MCF 10A (cell line): ENCODE measurements around the gene VAT1L. TPM values are rescaled to one million over a fixed set of nuclear protein-coding genes. Genes with fewer than 3 reads are reported as not detected.

ENCODE experiments used
- BruUV-seq: library from RNA; stranded (reverse); fragments of 400-500 nt; replicated peaks from 2 replicates; lab custom pipeline; 2021; lab: Mats Ljungman, UMichigan
- CTCF ChIA-PET: fragments of 300-600 bp; sonication (Branson Sonifier 250); formaldehyde crosslinking; extraction: SDS; loops from one replicate; lab custom pipeline; 2021; ENCODE audit warnings: antibody characterized with exemption, inconsistent platforms; lab: Yijun Ruan, JAX
- POLR2A ChIA-PET: fragments of 300-600, 350-650 bp; sonication (Branson Sonifier 250); formaldehyde crosslinking; extraction: SDS; loops from one replicate; lab custom pipeline; 2020; ENCODE audit warnings: antibody characterized with exemption, inconsistent platforms; lab: Yijun Ruan, JAX
- DNase-seq: peaks from one replicate; pipeline ENCODE4 v3.0.0-alpha.2; 2018; ENCODE audit not compliant: unreplicated experiment
- H3K27ac Mint-ChIP-seq: one replicate; pipeline ENCODE4 v1.8.0; 2022; ENCODE audit warnings: mild to moderate bottlenecking, low read depth, mixed read lengths; ENCODE audit not compliant: unreplicated experiment
- H3K27me3 Mint-ChIP-seq: one replicate; pipeline ENCODE4 v1.8.0; 2022; ENCODE audit warnings: mixed read lengths; ENCODE audit not compliant: insufficient read depth, unreplicated experiment
- H3K36me3 Mint-ChIP-seq: one replicate; pipeline ENCODE4 v1.8.0; 2022; ENCODE audit warnings: mild to moderate bottlenecking, moderate library complexity, mixed read lengths; ENCODE audit not compliant: insufficient read depth, unreplicated experiment
- H3K4me1 Mint-ChIP-seq: one replicate; pipeline ENCODE4 v1.8.0; 2022; ENCODE audit warnings: mixed read lengths; ENCODE audit not compliant: insufficient read depth, unreplicated experiment
- H3K4me3 Mint-ChIP-seq: one replicate; pipeline ENCODE4 v1.8.0; 2022; ENCODE audit warnings: mild to moderate bottlenecking, moderate library complexity, mixed read lengths; ENCODE audit not compliant: unreplicated experiment
- H3K9me3 Mint-ChIP-seq: one replicate; pipeline ENCODE4 v1.8.0; 2022; ENCODE audit warnings: mixed read lengths; ENCODE audit not compliant: unreplicated experiment
- intact Hi-C: fragments of 100-400 bp; cut with micrococcal nuclease; formaldehyde crosslinking; loops from 2 replicates; pipeline ENCODE4 v1.14.1; 2022
- total RNA-seq: library from RNA; stranded (reverse); gene quantifications from 2 replicates; pipeline ENCODE4 v1.2.3, GENCODE V29; 2022
- TF ChIP-seq, protein P1 (sequence below): fragments of 200-600 bp; IDR thresholded peaks from one replicate; pipeline ENCODE4 v1.8.0; 2022; ENCODE audit warnings: antibody characterized with exemption, mild to moderate bottlenecking; ENCODE audit not compliant: unreplicated experiment

The VAT1L gene
- total RNA-seq, 1 experiment from 2014 or later: 1.1 TPM

- POLR2A ChIA-PET: no interaction called here
- CTCF ChIA-PET: no interaction called here
- no peaks in the 10 kb centered on the region for H3K4me1 Mint-ChIP-seq
- DNase-seq: no peak
- BruUV-seq: no TSS peak
- H3K4me3 Mint-ChIP-seq: no peak overlapping the region
- intact Hi-C loops: loop anchor here (2.0 kb wide), 1 partner anchor 368 kb away; no protein-coding TSS in a partner anchor
- no peaks in the 10 kb centered on the region for H3K36me3 Mint-ChIP-seq
- TF ChIP-seq, protein P1, sequence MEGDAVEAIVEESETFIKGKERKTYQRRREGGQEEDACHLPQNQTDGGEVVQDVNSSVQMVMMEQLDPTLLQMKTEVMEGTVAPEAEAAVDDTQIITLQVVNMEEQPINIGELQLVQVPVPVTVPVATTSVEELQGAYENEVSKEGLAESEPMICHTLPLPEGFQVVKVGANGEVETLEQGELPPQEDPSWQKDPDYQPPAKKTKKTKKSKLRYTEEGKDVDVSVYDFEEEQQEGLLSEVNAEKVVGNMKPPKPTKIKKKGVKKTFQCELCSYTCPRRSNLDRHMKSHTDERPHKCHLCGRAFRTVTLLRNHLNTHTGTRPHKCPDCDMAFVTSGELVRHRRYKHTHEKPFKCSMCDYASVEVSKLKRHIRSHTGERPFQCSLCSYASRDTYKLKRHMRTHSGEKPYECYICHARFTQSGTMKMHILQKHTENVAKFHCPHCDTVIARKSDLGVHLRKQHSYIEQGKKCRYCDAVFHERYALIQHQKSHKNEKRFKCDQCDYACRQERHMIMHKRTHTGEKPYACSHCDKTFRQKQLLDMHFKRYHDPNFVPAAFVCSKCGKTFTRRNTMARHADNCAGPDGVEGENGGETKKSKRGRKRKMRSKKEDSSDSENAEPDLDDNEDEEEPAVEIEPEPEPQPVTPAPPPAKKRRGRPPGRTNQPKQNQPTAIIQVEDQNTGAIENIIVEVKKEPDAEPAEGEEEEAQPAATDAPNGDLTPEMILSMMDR: no peak
- no peak overlapping the region for H3K27ac Mint-ChIP-seq
- no peaks in the 10 kb centered on the region for H3K9me3 Mint-ChIP-seq
- peaks cover 43% of the 10 kb centered on the region for H3K27me3 Mint-ChIP-seq
These were observed 34.3 kb downstream of the VAT1L start for GRCh38 chr16:77822661-77823060.

DNA sequence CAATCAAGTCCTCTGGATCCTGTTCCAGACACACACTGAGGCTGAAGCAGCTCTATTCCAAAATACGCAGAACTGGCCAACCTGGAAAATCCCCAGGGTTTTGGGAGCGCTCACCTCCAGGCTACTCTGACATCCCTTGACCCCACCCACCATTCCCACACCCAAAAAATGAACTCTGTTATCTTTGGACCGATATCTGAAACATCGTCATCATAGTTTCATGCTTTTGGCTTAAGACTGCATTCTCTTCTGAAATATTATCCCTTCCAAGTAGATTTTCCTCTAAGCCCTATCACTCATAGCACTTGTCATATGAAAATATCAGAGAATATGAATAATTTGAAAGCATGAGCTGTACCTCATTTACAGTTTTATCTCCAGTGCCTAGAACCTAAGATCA lies 34.7 kb downstream of the VAT1L start:
- BruUV-seq: no TSS peak
- intact Hi-C loops: loop anchor here (2.0 kb wide), 1 partner anchor 368 kb away; no protein-coding TSS in a partner anchor
- H3K27ac Mint-ChIP-seq: no peak overlapping the region
- ChIA-PET POLR2A (interaction anchor here (1.4 kb wide), 1 partner anchor 366 kb away, joined by 3 read pairs; no protein-coding TSS in a partner anchor), CTCF (interaction anchor here (1.1 kb wide), 1 partner anchor 365 kb away, joined by 5 read pairs; no protein-coding TSS in a partner anchor)
- DNase-seq: no peak
- H3K27me3 Mint-ChIP-seq: peaks cover 45% of the 10 kb centered on the region
- H3K9me3 Mint-ChIP-seq: no peaks in the 10 kb centered on the region
- H3K36me3 Mint-ChIP-seq: no peaks in the 10 kb centered on the region
- no peak overlapping the region for H3K4me3 Mint-ChIP-seq
- no peaks in the 10 kb centered on the region for H3K4me1 Mint-ChIP-seq
- TF ChIP-seq, protein P1: no peak

- H3K4me1 Mint-ChIP-seq: no peaks in the 10 kb centered on the region
- H3K36me3 Mint-ChIP-seq: no peaks in the 10 kb centered on the region
- H3K9me3 Mint-ChIP-seq: no peaks in the 10 kb centered on the region
- TF ChIP-seq, protein P1: no peak
- no peak for DNase-seq
- H3K27me3 Mint-ChIP-seq: peaks cover 35% of the 10 kb centered on the region
- POLR2A ChIA-PET: interaction anchor here (0.9 kb wide), 1 partner anchor 60 kb away, joined by 3 read pairs; no protein-coding TSS in a partner anchor
- CTCF ChIA-PET: interaction anchor here (0.7 to 0.8 kb wide), 2 partner anchors 10 to 224 kb away, joined by 3 to 4 read pairs; no protein-coding TSS in a partner anchor
- BruUV-seq: no TSS peak
- intact Hi-C loops: no loop called here
- H3K4me3 Mint-ChIP-seq: no peak overlapping the region
- no peak overlapping the region for H3K27ac Mint-ChIP-seq
These were observed 36.8 kb downstream of the VAT1L start for GRCh38 chr16:77825196-77825595.

GRCh38 chr16:77827032-77827431 lies 38.7 kb downstream of the VAT1L start:
- Mint-ChIP-seq H3K36me3 (no peaks in the 10 kb centered on the region), H3K9me3 (no peaks in the 10 kb centered on the region), H3K27ac (no peak overlapping the region), H3K4me3 (no peak overlapping the region), H3K4me1 (no peaks in the 10 kb centered on the region), H3K27me3 (peaks cover 23% of the 10 kb centered on the region)
- TF ChIP-seq, protein P1: no peak
- intact Hi-C loops: no loop called here
- POLR2A ChIA-PET: no interaction called here
- no TSS peak for BruUV-seq
- no peak for DNase-seq
- CTCF ChIA-PET: interaction anchor here (0.6 kb wide), 1 partner anchor 60 kb away, joined by 3 read pairs; no protein-coding TSS in a partner anchor
